Measurements from ENCODE around the gene RAMP2. TPM values are rescaled to one million over a fixed set of nuclear protein-coding genes. Genes with fewer than 3 reads are reported as not detected.

Gene RAMP2
- not detected in 2 replicates for total RNA-seq

GRCh38 chr17:42760652-42761581 is at the start of gene RAMP2:
TSS of gene RAMP2 (plus strand) at chr17:42761227. CDS start at chr17:42761262, 35 bp downstream.

DNA sequence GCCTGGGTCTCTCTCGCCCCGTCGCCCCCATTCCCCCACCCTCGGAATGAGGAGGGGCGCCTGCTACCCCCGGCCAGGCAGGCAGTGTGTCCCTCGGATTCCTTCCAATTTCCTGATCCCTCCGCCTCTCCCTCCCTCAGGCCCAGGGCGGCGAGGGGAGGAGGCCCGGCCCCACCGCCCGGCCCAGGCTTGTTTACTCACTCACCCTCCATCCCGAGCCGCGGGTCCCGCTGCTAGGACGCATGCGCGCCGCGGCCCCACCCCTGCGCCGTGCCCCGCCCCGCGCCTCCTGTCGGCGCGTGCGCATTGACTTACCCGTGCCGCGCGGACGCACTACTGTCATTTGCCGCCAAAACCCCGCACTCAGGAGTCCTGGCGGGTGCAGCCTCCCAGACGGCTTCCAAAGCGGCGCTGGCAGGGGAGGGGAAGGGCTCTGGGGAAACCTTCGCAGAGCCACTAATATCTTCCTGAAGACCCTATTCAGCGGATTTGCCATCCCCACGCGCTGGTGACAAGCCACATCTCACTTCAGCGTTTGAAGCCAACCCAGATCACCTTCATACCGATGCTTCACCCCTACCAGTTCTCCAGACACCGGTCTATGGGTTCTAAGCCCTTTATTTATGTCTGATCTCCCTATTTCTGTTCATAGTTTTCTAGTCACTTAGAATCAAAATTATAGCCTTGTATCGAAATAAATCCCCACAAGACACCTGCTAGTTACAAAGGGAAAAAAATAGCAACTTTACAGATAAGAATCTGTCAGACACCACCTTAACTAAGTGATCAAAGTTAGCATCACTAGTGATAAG is 16.0 kb upstream of the RAMP2 start, which contains the start of gene EZH1:
TSS of gene EZH1 (minus strand) at position 235 of the 812 bp plus-strand sequence. CDS start 16,099 bp downstream, outside the sequence.

GRCh38 chr17:42773290-42774035 is 12.4 kb downstream of the RAMP2 start, which contains the start of gene VPS25:
TSS of gene VPS25 (plus strand) at chr17:42773449. CDS start at chr17:42773476, 27 bp downstream.

DNA sequence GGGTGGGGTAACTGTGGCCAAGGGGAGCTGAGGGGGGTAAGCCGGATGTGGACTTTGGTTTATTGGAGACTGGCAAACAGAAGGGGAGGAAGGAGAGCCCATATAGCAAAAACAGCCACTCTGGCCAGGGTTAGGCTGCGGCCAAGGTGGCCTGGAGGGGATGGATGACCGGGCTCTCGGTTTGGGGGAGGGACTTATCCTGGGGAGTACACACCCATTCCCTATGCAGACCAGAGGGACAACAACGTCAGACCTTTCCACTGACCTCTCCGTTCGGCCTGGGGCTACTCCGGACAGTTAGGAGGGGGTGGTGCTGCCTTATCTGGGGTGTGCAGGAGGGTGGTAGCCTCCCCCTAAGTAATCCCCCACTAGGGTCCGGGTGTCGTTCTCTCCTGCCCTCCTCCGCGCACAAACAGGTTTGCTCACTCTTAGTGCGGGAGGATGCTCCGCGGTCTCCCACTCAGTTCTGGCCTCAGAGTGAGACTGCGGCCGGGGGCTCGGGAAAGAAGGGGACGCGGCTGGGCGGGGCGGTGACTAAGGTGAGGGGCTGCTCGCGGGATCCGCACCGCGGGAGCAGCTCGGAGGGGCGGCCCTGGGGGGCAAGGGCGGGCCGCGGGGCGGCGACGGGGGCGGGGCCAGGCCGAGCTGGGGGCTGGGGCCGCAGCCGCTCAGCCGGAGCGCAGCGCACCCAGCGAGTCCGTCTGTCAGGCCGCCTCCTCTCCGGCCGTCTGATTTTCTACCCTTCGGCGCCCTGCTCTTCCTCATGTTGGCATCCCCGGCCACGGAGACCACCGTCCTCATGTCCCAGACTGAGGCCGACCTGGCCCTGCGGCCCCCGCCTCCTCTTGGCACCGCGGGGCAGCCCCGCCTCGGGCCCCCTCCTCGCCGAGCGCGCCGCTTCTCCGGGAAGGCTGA is 19.2 kb downstream of the RAMP2 start, which contains the start of gene WNK4:
TSS of gene WNK4 (plus strand) at position 675 of the 915 bp plus-strand sequence. CDS start at position 764, 89 bp downstream.

DNA sequence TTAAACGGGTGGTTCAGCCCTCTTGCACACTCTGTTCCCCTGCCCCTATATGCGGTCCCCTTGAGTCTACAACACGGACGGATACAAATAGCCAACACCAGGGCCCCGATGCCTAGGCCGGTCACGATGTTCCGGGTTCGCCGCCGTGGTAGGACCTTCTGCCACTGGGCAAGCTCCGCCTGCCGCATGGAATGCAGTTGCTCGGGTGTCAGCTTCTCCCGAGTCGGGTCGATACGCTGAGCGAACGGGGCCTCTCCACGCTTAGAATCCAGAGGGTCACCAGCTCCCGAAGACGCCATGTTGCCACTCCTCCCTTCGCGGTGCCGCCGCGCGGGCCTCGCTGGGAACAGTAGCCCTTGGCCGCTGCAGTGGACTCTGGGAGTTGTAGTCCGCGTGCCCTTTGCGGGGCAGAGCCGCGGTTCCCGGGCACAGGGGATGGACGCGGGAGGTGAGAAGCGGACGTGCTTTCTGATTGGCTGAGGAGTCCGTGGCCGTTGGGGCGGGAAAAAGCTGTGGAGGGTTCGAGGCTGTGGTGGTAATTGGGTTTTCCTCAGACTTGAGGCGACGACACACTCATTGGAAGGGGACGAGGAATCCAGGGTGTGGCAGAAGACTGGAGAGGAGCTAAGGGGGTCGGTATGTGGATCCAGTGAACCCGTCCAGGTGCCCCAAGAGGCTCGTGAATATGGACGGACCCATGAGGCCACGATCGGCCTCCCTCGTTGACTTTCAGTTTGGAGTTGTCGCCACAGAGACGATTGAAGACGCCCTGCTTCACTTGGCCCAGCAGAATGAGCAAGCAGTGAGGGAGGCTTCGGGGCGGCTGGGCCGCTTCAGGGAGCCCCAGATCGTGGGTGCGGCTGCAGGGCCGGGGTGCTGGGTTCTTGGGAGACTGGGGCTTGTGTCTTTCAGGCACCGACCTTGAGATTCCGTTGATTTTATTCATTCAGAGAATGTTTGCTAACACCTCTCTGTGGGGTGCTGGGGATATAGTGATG is 37.7 kb downstream of the RAMP2 start, which contains the start of the genes CNTD1 and COA3:
TSS of gene CNTD1 (plus strand) at position 479 of the 998 bp plus-strand sequence. CDS start at position 686, 207 bp downstream.
TSS of gene COA3 (minus strand) at position 322 of the 998 bp plus-strand sequence. CDS start at position 299, 23 bp downstream.

Other genes starting within 250 kb of the RAMP2 start
- 36.4 and 63.2 TPM in 2 replicates for gene NAGLU, start 225.0 kb upstream of the RAMP2 start, total RNA-seq
- 0.88 and 1.5 TPM in 2 replicates for gene HSD17B1, start 208.3 kb upstream of the RAMP2 start, total RNA-seq
- 13.1 and 26.4 TPM in 2 replicates for gene COASY, start 199.1 kb upstream of the RAMP2 start, total RNA-seq
- 33.7 and 34.4 TPM in 2 replicates for gene MLX, start 194.1 kb upstream of the RAMP2 start, total RNA-seq
- 0.89 and 5.2 TPM in 2 replicates for gene PSMC3IP, start 183.5 kb upstream of the RAMP2 start, total RNA-seq
- gene RETREG3, start 151.9 kb upstream of the RAMP2 start, total RNA-seq, result 37.1 and 47.5 TPM in 2 replicates
- gene TUBG1, start 151.5 kb upstream of the RAMP2 start, total RNA-seq, result 12.5 and 43.9 TPM in 2 replicates
- 11.9 and 13.2 TPM in 2 replicates for gene TUBG2, start 101.9 kb upstream of the RAMP2 start, total RNA-seq
- gene PLEKHH3, start 84.2 kb upstream of the RAMP2 start, total RNA-seq, result 8.9 and 11.6 TPM in 2 replicates
- 1.8 and 2.5 TPM in 2 replicates for gene CCR10, start 79.4 kb upstream of the RAMP2 start, total RNA-seq
- gene CNTNAP1, start 78.7 kb upstream of the RAMP2 start, total RNA-seq, result 24.9 and 52.4 TPM in 2 replicates
- gene EZH1, start 16.2 kb upstream of the RAMP2 start, total RNA-seq, result 12.5 and 15.1 TPM in 2 replicates
- gene VPS25, start 12.2 kb downstream of the RAMP2 start, total RNA-seq, result 46.7 and 67.1 TPM in 2 replicates
- gene WNK4, start 19.4 kb downstream of the RAMP2 start, total RNA-seq, result 1.5 and 5.3 TPM in 2 replicates
- 32.8 and 53.2 TPM in 2 replicates for gene COA3, start 37.5 kb downstream of the RAMP2 start, total RNA-seq
- 0.05 TPM in 1 of 2 replicates, not detected in the other for gene CNTD1, start 37.6 kb downstream of the RAMP2 start, total RNA-seq
- 95.9 and 96.8 TPM in 2 replicates for gene BECN1, start 63.1 kb downstream of the RAMP2 start, total RNA-seq
- 63.0 and 106 TPM in 2 replicates for gene PSME3, start 72.2 kb downstream of the RAMP2 start, total RNA-seq
- gene AOC2, start 83.4 kb downstream of the RAMP2 start, total RNA-seq, result 0.59 and 0.69 TPM in 2 replicates
- 0.14 and 0.30 TPM in 2 replicates for gene AOC3, start 90.0 kb downstream of the RAMP2 start, total RNA-seq
- gene G6PC1, start 139.6 kb downstream of the RAMP2 start, total RNA-seq, result not detected in 2 replicates
- 20.3 and 24.9 TPM in 2 replicates for gene AARSD1, start 203.2 kb downstream of the RAMP2 start, total RNA-seq
- 0.78 and 0.89 TPM in 2 replicates for gene PTGES3L, start 218.9 kb downstream of the RAMP2 start, total RNA-seq
- 10.4 and 13.3 TPM in 2 replicates for gene RUNDC1, start 219.3 kb downstream of the RAMP2 start, total RNA-seq
- 516 and 1,023 TPM in 2 replicates for gene RPL27, start 237.2 kb downstream of the RAMP2 start, total RNA-seq
- gene IFI35, start 245.6 kb downstream of the RAMP2 start, total RNA-seq, result 6.0 and 13.1 TPM in 2 replicates

Data from smooth muscle cell of the umbilical artery (primary cell).